HG03025 (cell line): ENCODE measurements around the gene RIN2.
"Not testable (repeated sequence)": the region's sequence is repeated elsewhere in the genome, so short reads cannot be mapped to it uniquely, and the experiment has no call there.

Source experiments
- ATAC-seq: cut with Tn5 transposase; IDR thresholded peaks from one replicate; pipeline ENCODE4 v1.9.1; 2021; ENCODE audit warnings: mild to moderate bottlenecking, moderate library complexity; ENCODE audit not compliant: unreplicated experiment, low FRiP score

Gene RIN2

DNA sequence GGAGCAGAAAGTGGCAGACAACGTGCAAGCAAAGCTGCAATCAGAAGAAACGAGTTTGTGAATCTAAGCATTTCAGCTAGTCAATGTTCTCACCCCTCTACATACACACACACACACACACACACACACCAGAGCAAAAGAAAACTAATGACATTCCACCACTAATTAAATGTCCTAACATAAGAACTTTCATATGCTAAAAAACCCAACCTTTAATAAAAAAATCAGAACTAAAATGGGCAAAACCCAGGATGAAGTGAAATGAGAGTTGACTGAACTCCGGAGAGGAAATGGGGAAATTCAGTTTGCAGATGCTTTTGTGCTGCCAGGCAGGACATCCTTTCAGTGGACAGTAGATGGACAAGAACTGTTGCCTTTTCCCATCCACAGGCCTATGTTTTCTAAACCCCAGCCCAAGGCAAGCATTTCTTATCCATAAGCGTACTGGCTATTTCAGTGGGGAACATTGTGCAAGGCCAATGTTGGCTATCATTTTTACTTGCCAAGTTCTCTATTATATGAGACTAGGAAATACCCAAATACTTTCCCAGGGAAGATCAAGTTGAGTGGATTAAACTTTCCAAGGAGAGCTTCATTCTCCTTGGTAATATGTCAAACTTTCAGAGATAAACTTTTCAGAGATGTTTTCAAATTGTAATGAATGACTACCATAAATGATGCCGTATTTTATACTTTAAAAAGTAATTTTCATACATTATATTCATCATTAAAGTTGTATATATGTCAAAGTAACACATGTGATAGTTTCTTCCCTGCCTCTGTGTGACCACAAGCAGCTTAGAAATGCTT, 27.3 kb downstream of the RIN2 start:
- ATAC-seq: no peak

DNA sequence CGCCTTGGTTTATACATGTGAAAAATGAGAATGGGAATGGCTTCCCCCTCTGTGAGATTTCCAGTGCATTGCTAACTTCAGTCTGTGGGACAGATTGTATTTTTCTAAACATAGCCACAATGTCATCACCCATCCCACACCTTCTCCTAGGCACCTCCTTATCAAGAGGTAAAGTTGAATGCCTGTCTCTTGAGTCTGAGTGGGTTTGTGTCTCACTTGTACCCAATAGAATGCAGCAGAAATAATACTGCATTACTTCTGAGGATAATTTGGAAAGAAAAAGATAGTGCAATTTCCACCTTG, 27.9 kb downstream of the RIN2 start:
- no peak for ATAC-seq

DNA sequence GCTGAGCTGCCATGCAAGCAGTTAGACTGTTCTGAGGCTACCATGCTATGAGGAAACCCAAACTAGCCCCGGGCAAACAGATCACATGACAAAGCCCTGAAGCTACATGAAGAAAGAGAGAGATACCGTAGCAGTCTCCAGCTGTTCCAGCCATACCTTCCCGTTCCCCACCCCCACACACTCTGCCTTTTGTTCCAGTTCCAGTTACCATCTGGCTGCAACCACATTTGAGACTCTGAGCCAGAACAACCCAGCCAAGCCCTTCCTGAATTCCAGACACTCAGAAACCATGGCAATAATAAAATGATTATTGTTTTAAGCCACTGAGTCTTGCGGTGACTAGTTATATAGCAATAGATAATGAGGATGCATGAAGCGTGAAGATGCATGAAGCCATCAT, 28.3 kb downstream of the RIN2 start:
- no peak for ATAC-seq

- no peak for ATAC-seq
Measured at GRCh38 chr20:19787366-19787765, 29.3 kb downstream of the RIN2 start.

GRCh38 chr20:19789009-19789408, 31.0 kb downstream of the RIN2 start:
- ATAC-seq: no peak

GRCh38 chr20:19789446-19789845, 31.4 kb downstream of the RIN2 start:
- no peak for ATAC-seq

DNA sequence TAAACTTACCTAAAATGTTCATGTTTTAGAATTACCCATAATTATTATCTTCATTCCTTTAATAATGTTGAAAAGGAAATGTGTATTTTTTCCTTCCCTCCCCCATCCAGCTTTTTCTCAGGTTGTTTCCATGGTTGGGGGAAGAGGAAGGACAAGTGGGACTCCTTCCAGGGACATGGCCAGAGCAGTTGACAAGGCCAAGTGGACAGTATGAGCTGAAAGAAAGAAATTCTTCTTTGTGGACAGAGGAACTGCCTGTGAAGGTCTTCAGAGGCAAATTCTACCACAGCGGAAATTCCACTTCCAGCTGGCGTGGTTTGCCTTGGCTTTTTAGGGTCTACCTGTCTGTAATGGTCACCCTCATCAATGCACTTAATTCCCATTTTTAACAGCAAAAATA, 33.8 kb downstream of the RIN2 start:
- ATAC-seq: no peak

DNA sequence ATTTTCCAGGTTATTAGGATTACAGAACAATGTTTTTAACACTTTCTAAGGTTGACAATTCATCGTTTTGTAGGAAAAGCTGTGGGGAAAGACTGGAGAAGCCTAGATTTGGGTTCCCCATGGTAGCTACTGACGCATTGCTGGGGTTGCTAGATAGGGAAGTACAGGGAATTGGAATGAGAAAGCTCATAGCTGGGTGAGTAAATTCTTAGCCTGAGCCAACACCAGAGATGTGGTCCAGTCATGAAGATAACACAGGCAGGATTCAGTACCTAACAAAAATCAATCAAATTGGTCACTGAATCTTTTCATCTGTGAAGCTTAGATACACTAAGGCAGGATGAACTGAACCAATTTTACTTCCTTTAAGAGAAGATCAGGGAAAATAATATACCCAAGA, 35.7 kb downstream of the RIN2 start:
- ATAC-seq: no peak

- ATAC-seq: no peak
Measured at GRCh38 chr20:19794941-19795340, 36.9 kb downstream of the RIN2 start.

DNA sequence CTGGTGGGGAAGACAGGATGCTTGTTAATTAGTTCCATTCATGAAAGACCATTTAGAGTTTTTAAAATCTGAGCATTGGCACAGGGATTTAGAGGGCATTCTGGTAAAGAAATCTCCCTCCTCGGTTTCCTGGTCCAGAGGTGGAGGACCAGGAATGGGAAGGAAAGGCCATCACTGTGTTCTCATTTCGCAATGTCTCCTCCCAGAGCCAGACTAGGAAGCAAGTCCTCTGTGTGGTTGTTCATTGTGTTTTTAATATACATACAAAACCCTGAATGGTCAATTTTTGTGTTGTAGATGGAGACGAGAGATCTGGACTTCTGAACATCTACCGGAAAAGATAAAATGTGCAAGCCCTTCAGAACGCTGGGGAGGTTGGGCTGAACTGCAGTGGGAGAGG, 41.3 kb downstream of the RIN2 start:
- no peak for ATAC-seq

DNA sequence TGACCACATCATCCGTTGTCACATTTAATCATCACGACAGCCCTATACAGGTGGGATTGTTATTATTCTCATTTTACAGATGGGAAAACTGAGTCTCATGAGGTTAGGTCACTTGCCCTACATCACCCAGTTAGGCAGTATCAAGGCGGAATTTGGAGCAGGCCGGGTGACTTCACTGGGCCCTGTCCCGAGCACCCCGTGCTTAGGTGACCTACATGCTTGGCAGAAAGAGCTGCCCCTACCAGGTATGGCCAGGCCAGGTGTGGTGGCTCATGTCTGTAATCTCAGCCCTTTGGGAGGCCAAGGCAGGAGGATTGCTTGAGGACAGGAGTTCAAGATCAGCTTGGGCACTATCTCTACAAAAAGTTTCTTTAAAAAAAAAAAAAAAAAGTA, 44.0 kb downstream of the RIN2 start:
- no peak for ATAC-seq

GRCh38 chr20:19802492-19803158, 44.6 kb downstream of the RIN2 start:
- ATAC-seq: no peak

DNA sequence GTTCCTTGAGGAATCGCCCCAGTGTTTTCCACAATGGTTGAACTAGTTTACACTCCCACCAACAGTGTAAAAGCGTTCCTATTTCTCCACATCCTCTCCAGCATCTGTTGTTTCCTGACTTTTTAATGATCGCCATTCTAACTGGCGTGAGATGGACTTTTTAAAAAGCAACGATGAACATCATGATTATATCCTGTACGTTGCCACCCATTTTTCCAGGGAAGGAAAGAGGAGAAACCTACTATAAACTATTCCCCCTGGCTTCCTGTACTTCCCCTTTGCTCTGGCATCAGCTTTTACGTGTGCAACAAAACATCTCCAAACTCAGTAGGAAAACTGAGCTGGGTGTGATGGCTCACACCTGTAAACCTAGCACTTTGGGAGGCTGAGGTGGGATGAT, 48.2 kb downstream of the RIN2 start:
- ATAC-seq: not testable (repeated sequence)

DNA sequence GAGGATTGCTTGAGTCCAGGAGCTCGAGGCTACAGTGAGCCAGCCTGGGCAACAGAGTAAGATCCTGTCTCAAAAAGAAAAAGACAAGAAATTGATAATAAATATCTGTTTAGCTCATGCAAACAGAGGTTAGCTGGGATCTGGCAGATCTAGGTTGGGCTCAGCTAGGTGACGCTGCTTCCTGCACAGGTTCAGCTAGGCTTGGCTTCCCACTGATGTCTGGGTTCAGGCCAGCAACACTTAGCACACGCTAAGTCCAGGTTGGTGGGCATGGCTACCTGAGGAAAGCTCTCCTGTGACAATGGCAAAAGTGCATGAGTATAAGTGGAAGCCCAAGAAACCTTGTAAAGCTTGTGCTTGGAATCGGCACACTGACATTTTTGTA, 48.7 kb downstream of the RIN2 start:
- ATAC-seq: no peak

DNA sequence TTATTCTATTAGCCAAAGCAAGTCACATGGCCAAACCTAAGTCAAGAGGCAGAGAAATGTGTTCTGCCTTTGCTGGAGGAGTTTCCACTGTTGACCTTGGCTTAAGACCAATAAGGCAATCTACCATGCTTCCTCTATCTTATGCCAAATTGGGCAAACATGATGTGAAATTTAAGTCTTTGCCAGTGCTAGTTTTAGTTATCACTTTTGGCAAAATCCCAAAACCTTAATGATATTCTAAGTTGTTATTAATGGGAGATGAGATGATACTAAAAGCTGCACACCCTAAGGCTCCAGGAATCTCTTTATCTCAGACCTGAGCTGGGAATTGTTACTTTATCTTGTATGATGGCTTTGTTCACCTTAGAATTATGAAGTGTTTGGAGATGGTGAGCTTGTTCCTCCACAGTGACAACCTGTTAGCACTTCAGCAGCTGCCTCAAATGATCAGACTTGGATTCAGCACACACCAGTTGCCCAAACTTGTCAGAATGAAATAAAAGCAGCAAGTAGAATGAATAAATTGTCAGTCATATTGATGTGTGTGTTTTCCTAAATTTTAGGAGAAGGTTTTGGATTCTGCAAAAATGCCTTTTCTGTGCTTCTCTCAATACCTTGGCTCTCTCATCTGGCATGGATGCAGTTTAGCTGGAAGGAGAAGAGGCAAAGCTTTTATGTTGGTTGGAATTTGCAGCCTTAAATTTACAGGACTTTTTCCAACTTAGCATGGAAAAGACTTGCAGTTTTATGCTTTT, 49.3 kb downstream of the RIN2 start:
- no peak for ATAC-seq
